ENCODE results near the gene RASGRP4.

RASGRP4 gene

DNA sequence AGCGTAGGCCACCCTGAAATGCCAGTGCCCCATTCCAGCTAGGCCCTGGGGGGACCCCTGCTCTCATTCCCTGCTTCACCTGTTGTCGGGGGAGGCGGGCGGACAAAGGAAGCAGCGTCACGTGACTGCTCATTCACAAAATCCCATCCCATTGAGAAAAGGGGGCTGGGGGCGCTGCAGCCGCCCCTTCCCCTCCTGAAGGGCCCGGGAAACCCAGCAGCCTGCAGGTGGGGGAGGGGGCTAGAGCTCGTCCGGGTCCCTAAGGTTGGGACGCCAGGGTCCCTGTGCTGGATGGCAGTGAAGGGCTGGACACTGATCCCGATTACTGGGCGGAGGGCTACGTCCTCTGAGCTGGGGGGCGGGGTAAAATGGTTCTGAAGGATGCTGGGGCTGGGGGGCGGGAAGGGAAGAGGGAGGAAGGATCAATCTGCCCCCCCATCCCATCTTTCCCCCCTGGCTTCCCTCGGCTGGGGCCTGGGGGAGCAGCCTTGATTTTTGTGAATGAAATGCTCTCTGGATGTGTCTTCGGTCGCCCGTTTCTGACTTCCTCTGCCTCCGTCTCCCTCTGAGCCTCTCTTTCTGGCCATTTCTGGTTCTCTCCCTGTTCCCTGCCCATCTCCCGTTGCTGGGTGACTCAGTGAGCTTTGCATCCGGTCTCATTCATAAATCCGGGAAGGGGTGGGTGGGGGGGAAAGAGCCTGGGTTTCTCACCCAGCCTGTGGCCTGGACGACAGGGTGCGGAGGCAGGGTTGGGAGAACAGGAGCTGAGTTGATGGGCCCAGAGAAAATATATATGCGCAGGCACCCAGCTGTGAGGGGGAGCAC, 36.7 kb downstream of the RASGRP4 start:
- DNase-seq (ENCODE audit: low read depth), result no peak

DNA sequence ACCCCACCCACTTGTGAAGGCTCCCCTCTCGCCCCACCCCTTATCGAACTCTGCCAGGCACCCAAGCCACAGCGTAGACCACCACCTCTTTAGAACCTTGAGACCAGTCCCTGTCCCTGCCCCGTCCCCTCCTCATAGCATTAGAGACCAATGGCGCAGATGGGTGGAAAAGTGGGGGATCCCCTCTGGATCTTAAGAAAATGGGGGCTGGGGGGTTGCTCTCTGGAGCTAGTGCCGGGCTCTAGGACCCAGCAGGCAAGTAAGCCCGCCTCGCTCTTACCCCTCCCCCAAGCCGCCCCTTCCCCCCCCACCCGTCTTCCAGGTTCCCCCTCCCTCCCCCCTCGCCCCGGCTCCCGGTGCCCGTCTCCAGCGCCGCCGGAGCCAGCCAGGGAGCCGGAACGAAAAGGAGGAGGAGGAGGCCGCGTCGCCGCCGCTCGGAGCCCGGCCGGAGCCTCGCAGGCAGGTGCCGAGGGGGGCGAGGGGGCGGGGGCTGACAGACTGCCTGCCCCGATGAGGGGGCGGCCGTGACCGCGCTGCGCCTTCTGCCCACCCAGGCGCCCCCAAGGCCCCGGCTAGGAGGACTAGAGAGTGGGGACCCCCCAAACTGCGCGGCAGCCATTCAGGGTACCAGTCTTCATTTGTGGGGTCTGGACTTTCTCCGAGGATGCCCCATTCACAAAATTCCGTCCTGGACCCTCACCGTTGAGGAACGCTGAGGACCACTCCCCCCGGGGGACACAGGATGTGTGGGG, 37.5 kb downstream of the RASGRP4 start, which contains the start of gene SPRED3:
SPRED3 (plus strand) TSS at position 349 of the 752 bp plus-strand sequence. CDS start 1,606 bp downstream, outside the sequence.
- DNase-seq (ENCODE audit: low read depth), result no peak

GRCh38 chr19:38387550-38388348, 38.3 kb downstream of the RASGRP4 start, which contains the start of gene GGN:
Gene GGN, minus strand, starts transcription at chr19:38388034. Its CDS starts 773 bp downstream, at chr19:38387261.
- DNase-seq (ENCODE audit: low read depth), result peak; percentile 71

- no peak for DNase-seq (ENCODE audit: low read depth)
Observed at GRCh38 chr19:38386971-38387549, 39.0 kb downstream of the RASGRP4 start.

DNA sequence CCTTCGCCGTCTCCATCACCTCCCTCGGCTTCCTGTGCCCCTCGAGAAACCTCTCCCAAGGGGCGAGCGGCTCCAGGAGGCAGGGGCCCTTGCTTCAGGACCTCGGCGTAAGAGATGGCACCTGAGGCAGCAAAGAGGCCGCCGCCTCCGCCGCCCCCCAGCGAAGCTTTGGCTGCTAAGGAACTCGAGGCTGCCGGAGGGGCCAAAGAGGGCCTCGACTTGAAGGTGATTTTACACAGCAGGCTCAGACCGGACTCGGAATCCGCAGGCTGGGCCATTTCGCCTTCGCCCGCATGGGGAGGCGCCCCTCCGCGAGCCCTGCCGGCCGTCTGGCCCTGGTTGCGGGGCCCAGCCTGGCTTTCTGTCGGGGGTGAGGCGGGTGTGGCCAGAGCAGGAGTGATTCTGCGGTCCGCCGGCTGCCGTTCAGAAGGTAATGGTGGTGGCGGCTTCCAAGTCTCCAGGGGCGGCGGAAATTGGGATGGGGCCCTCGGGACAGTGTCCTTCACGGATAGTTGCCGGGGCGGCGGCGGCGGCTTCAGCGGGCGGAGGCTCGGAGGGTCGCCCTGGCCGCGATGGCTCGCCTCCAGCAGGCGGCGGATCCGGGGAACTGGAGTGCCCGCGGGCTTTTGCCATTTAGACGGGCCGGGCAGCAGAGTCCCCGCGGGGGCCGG, 39.6 kb downstream of the RASGRP4 start:
- no peak for DNase-seq (ENCODE audit: low read depth)

DNA sequence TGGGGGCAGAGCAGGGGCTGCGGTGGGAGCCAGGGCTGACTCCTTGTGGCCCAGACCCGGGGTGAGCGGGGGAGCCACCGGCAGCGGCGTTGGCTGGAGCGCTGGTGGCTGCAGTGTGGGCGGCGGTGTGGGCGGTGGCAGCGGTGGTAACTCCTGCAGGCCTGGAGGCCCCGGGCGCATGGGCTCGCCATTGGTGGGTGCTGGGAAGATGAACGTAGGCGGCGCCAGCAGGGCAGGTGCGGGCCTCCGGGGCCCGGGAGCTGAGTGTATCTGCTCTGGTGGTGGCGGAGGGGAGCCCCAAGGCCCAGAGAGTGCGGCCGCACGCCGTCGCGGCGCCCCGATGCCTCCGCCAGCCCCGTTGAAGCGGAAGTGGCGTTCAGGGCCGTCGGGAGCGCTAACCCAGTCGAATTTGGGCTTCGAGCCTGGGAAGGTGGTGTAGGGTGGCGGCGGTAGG, 40.2 kb downstream of the RASGRP4 start:
- no peak for DNase-seq (ENCODE audit: low read depth)

DNA sequence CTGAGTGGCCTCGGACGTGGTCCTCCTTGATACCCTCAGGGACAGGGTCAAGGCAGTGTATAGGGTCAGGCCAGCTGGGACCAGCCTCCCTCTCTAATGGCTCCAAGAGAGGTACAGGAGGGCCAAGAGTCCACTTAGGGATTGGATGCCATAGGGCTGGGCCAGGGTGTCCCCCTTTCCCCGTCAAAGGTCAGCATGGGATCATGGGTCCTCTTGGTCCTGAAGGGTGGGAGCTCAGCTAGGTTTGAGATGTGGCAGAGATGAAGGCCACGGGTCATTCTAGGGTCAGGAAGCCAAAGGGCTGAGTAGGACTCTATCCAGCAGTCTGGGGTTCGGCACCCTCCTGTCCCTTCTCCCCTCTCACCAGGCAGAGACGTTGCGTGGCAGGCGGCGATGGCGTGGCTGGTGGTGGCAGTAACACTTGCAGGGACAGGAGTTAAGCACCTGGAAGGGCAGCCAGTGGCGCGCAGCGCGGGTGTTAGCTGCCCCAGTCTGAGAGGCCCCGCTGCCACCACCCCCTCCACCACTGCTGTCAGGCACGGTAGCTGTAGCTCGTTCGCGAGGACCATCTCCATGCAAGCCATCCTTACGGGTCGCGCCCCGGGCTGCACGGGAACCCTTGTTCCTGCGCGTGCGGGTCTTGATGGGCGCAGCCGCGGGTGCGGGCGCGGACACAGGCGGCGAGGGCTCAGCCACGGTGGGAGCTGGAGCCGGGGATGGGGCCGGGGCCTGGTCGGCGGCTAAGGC, 40.8 kb downstream of the RASGRP4 start:
- DNase-seq (ENCODE audit: low read depth), result no peak

DNA sequence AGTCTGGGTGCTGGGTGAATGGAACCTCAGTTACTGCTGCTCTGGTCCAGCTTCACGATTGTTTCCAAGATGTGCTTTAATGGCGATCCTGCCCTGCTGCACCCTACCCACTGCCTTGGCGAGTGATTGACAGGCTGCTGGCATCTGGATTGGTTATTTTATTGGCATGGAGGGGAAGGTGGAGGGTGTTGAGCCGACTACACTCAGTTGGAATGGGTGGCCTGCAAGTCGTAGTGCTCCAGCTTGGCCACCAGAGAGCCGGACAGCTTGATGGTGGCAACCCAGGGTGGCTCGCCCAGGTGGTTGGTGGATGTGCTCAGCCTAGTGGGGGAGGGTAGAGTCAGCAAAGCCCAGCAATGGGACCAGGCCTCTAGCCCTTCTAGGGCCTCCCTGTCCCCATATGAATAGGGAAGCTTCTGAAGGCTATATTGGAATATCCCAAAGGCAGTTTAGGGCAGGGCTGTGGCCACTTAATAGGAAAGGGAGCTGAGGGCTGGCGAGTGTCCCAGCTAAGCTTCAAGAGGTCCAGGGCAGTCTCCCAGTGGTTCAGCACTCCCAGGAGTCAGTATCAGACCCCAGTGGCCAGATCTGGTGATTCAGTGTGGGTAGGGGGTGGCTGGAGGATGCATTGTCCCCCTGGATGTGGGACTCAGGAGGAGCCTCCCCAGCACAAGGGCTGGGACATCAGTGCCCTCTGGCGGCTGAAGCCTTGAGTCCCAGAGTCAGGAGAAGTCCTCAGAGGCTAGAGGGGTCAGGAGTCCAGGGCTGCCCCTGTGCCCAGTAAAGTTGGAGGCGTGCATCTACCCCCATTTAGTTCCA, 41.6 kb downstream of the RASGRP4 start:
- DNase-seq (ENCODE audit: low read depth), result no peak

GRCh38 chr19:38383743-38384142, 42.3 kb downstream of the RASGRP4 start:
- no peak for DNase-seq (ENCODE audit: low read depth)

- DNase-seq (ENCODE audit: low read depth), result no peak
Observed at GRCh38 chr19:38383184-38383583, 42.8 kb downstream of the RASGRP4 start.

DNA sequence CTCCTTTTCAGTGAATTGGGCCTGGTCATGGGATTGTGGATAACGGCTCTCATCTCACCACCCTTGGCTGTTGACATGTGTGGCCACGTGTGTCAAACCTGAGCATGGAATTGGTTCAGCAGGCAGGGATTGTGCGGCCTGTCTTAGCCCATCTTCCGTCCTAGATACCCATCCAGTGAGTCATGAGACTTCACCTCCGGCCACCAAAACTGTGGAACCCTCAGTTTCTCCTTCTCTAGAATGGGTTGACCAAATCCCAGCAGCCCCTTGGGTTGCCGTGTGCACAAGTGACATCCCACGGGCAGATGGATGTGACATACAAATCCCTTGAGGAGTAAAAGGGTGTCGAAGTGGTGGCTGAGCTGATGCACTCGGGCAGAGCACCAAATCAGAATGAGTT, 44.9 kb downstream of the RASGRP4 start:
- no peak for DNase-seq (ENCODE audit: low read depth)

DNA sequence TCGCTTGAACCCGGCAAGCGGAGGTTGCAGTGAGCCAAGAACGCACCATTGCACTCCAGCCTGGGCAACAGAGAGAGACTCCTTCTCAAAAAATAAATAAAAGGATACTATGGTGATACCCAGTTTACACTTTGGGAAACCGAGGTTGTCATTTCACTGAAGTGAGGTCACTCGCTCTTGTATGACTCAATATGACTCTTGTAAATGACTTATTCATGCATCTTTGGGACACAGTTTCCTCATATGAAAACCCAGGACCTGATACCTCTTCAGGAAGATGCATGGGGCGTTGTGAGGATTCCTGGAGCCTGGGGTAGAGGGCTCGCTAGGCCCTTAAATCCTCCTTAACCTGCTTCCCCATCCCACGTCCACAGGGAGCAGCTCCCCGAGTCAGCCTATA, 47.2 kb downstream of the RASGRP4 start:
- DNase-seq (ENCODE audit: low read depth), result no peak

- DNase-seq (ENCODE audit: low read depth), result no peak
Observed at GRCh38 chr19:38377052-38377451, 49.0 kb downstream of the RASGRP4 start.

GRCh38 chr19:38376576-38376975, 49.4 kb downstream of the RASGRP4 start:
- no peak for DNase-seq (ENCODE audit: low read depth)

DNA sequence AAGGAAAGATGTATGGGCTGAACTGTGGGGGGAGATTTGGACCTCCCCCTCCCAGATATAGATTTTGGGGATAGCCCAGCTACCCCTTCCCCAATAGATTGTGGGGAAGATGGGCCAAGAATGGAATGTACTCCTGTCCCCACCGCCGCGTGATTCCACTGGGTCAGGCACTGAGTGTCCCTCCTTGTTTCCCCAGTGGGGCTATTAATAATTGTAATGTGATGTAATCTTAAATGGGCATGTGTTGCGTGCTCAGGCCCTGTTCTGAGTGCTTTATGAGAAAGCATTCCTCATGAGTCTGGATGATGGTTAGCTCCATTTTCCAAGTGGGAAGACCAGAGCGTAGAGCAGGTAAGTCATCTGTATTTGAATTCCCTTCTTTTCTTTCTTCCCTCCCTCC, 50.3 kb downstream of the RASGRP4 start:
- DNase-seq (ENCODE audit: low read depth), result no peak

DNA sequence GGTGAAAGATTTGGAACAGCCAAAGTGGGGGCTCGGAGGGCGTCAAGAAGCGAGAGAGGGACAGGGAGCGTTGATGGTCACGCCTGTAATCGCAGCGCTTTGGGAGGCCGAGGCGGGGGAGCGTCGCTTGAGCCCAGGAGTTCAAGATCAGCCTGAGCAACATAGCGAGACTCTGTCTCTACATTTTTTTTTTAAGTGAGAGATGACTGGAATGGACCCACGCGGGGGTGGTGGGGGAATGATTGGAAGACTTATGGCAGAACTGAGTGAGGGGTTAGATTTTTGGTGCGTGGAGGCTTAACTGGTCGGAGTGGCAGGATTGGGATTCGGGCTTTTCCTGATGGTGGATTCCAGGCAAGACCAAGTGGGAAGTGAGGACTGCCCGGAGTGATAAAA, 50.9 kb downstream of the RASGRP4 start:
- DNase-seq (ENCODE audit: low read depth), result no peak

- peak; percentile 98 for DNase-seq (ENCODE audit: low read depth)
Observed at GRCh38 chr19:38374332-38375097, 51.5 kb downstream of the RASGRP4 start, which contains the start of gene PSMD8. Gene PSMD8, plus strand, starts transcription at chr19:38374571. Its CDS starts 31 bp downstream, at chr19:38374602.

DNA sequence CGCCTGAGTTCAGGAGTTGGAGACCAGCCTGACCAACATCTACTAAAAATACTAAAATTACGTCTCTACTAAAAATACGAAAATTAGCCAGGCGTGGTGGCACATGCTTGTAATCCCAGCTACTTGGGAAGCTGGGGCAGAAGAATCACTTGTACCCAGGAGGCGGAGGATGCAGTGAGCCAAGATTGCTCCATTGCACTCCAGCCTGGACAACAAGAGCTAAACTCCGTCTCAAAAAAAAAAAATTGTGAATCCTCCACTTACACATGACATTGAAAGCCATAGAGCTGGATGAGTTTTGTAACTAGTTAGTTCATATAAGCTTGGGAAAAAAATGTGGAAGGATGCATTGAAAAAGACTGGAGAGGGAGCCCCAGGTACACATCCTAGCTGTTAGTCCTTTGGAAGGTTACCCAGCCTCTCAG, 52.1 kb downstream of the RASGRP4 start:
- no peak for DNase-seq (ENCODE audit: low read depth)

DNA sequence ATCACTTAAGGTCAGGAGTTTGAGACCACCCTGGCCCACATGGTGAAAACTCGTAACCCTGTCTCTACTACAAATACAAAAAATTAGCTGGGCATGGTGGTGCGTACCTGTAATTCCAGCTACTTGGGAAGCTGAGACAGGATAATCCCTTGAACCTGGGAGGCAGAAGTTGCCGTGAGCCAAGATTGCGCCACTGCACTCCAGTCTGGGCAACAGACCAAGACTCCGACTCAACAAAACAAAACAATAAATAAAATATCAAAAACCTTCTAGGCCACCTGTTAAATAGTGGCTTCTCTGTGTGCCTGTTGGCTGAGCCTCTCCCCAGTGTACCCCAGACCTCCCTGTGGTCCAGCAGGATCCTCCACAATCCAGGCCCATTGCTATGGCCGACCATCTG, 54.9 kb downstream of the RASGRP4 start:
- DNase-seq (ENCODE audit: low read depth), result no peak

All from T follicular helper cell (primary cell).